PC-9 (cell line): ENCODE data around the gene HOXB3. TPM values are rescaled to one million over a fixed set of nuclear protein-coding genes. Genes with fewer than 3 reads are reported as not detected.

ENCODE experiments used
- Bru-seq: library from RNA; stranded (reverse); fragments of 400-500 nt; gene quantifications from one replicate; lab custom pipeline; 2021; lab: Mats Ljungman, UMichigan
- BruChase-seq, 2 experiments: library from RNA; stranded (reverse); fragments of 400-500 nt; gene quantifications; one replicate each; lab custom pipeline; 2021; lab: Mats Ljungman, UMichigan
- BruUV-seq: library from RNA; stranded (reverse); fragments of 400-500 nt; replicated peaks from 2 replicates; lab custom pipeline; 2021; lab: Mats Ljungman, UMichigan
- CTCF ChIA-PET: fragments of 300-600 bp; sonication (Branson Sonifier 250); formaldehyde crosslinking; loops from one replicate; lab custom pipeline; 2022; ENCODE audit warnings: antibody characterized with exemption; lab: Charles Lee
- POLR2A ChIA-PET: fragments of 300-600 bp; sonication (Branson Sonifier 250); formaldehyde crosslinking; loops from one replicate; lab custom pipeline; 2022; ENCODE audit warnings: antibody characterized with exemption; ENCODE audit not compliant: unreplicated experiment; lab: Charles Lee
- DNase-seq, 2 experiments: peaks; one replicate each; pipeline versions ENCODE4 v3.0.0 to v3.0.0-alpha.2; 2015 to 2022; ENCODE audit warnings: mixed read lengths in 1 of 2
- H2AFZ ChIP-seq: fragments of 200-600 bp; sonication (generic); 2 replicates; pipeline ENCODE4 v1.8.1; 2017; ENCODE audit warnings: antibody characterized with exemption
- H3F3A ChIP-seq: fragments of 200-600 bp; sonication (generic); 2 replicates; pipeline ENCODE4 v1.8.1; 2017; ENCODE audit warnings: antibody characterized with exemption, mild to moderate bottlenecking, low read depth; ENCODE audit not compliant: insufficient read depth
- H3K27ac ChIP-seq: fragments of 200-600 bp; sonication (generic); 2 replicates; pipeline ENCODE4 v1.6.1; 2016; ENCODE audit warnings: mixed run types
- H3K27me3 ChIP-seq: fragments of 200-600 bp; sonication (generic); 2 replicates; pipeline ENCODE4 v1.6.1; 2016; ENCODE audit warnings: low read depth, mixed run types; ENCODE audit not compliant: insufficient read depth
- H3K36me3 ChIP-seq: fragments of 200-600 bp; sonication (generic); 2 replicates; pipeline ENCODE4 v1.6.1; 2016; ENCODE audit warnings: low read depth, mixed run types
- H3K4me1 ChIP-seq: fragments of 200-600 bp; sonication (generic); replicated peaks from 2 replicates; pipeline ENCODE4 v1.6.1; 2016; ENCODE audit warnings: mixed run types; ENCODE audit not compliant: insufficient read depth
- H3K4me2 ChIP-seq: fragments of 200-600 bp; sonication (generic); 2 replicates; pipeline ENCODE4 v1.6.1; 2017; ENCODE audit warnings: mixed run types
- H3K4me3 ChIP-seq: fragments of 200-600 bp; sonication (generic); 2 replicates; pipeline ENCODE4 v1.6.1; 2016; ENCODE audit warnings: mixed run types
- H3K79me2 ChIP-seq: fragments of 200-600 bp; sonication (generic); 2 replicates; pipeline ENCODE4 v1.6.1; 2017; ENCODE audit warnings: low read depth, mixed run types
- H3K9me2 ChIP-seq: fragments of 200-600 bp; sonication (generic); 2 replicates; pipeline ENCODE4 v1.8.1; 2017; ENCODE audit warnings: mild to moderate bottlenecking; ENCODE audit not compliant: insufficient read depth
- H3K9me3 ChIP-seq: fragments of 200-600 bp; sonication (generic); 2 replicates; pipeline ENCODE4 v1.8.1; 2016; ENCODE audit warnings: low read depth; ENCODE audit not compliant: insufficient read depth
- H4K20me1 ChIP-seq: fragments of 200-600 bp; sonication (generic); 2 replicates; pipeline ENCODE4 v1.8.1; 2017; ENCODE audit not compliant: insufficient read depth
- EZH2 ChIP-seq: fragments of 200-600 bp; sonication (generic); IDR thresholded peaks from 2 replicates; pipeline ENCODE4 v1.8.0; 2017; ENCODE audit warnings: antibody characterized with exemption, low read depth
- intact Hi-C: fragments of 100-400 bp; cut with micrococcal nuclease; formaldehyde crosslinking; loops from one replicate; pipeline ENCODE4 v1.10.0; 2022; ENCODE audit not compliant: unreplicated experiment
- long read RNA-seq: library from polyadenylated mRNA; stranded (forward); transcript quantifications from one replicate; pipeline ENCODE4 v2.0.0, GENCODE V29; 2022
- total RNA-seq: library from RNA; stranded (reverse); gene quantifications from 2 replicates; pipeline ENCODE4 v1.2.3, GENCODE V29; 2021
- TF ChIP-seq, protein P1 (sequence below): fragments of 200-600 bp; sonication (generic); conservative IDR thresholded peaks from 2 replicates; pipeline ENCODE4 v1.6.1; 2017; ENCODE audit warnings: mixed run types, antibody characterized with exemption, mild to moderate bottlenecking, moderate library complexity

HOXB3 gene
- total RNA-seq (17.2 and 19.1 TPM in 2 replicates), Bru-seq, nascent RNA (percentile 69 among the genes with signal in this experiment), BruChase-seq, experiment 1, labeled RNA remaining after a 2-hour chase (percentile 62 among the genes with signal in this experiment), BruChase-seq, experiment 2, labeled RNA remaining after a 6-hour chase (percentile 47 among the genes with signal in this experiment)
- long read RNA-seq, full-length matches to known transcripts = 2 of 9 reads
- long read RNA-seq, partial matches to known transcripts = 0 of 9 reads
- long read RNA-seq, other reads (novel, unspliced or antisense) = 7 of 9 reads

DNA sequence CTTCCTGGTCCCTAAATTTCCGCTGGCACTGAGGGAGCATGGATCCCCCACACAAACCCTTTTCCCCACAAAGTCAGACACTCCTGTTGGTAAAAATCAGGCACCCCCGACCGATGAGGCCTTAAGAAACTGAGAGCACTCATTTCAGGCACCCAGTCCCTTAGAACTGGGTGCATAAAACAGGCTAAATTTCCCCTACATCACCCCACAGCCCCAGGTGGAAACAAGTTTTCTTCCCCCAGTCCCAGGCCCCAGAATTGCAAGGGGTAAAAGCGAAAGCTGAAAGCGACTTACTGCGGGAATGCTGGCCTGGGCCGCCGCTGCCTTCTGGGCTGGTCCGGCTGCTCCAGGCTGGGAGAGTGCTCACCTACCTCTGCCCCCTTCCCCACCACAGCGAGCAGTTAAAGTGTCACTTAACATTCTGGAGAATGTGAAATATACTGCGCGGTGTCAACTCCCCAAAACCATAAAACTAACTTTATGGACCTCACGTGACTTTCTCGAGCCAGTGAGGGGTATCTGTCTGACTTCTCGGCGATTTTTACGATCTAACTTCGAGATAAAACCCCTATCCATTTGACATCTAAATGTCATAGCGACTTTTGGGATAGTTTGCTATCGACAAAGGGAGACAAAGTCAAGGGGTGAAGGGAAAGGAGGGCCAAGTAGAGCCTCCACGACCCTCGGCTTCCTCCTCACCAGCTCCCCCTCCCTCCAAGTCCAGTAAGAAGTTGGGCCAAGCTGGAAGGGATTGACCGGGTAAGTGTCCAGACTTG lies at the start of gene HOXB3:
Gene HOXB3 (minus strand): TSS at position 411 of the 776 bp plus-strand sequence. CDS start 37,767 bp downstream, outside the sequence.
- peaks cover 13% of the 10 kb centered on the region; the same call in 1 of the 2 replicates for H3F3A ChIP-seq
- H3K27ac ChIP-seq = no peak within 1 kb of the TSS
- H3K4me2 ChIP-seq = no peak within 1 kb of the TSS
- CTCF ChIA-PET = interaction anchor here (1.0 kb wide), 1 partner anchor 238 kb away, joined by 4 read pairs; no protein-coding TSS in a partner anchor
- no peaks in the 10 kb centered on the region for H3K9me3 ChIP-seq
- no peak for DNase-seq
- H3K79me2 ChIP-seq = no peaks in the 10 kb centered on the region
- intact Hi-C loops = no loop called here
- POLR2A ChIA-PET = no interaction called here
- H2AFZ ChIP-seq = no peak within 1 kb of the TSS
- no peaks in the 10 kb centered on the region for H3K9me2 ChIP-seq
- BruUV-seq = no TSS peak
- no peak within 1 kb of the TSS for H3K4me3 ChIP-seq
- peaks cover 12% of the 10 kb centered on the region for H3K4me1 ChIP-seq
- TF ChIP-seq EZH2 = no peak
- TF ChIP-seq, protein P1, sequence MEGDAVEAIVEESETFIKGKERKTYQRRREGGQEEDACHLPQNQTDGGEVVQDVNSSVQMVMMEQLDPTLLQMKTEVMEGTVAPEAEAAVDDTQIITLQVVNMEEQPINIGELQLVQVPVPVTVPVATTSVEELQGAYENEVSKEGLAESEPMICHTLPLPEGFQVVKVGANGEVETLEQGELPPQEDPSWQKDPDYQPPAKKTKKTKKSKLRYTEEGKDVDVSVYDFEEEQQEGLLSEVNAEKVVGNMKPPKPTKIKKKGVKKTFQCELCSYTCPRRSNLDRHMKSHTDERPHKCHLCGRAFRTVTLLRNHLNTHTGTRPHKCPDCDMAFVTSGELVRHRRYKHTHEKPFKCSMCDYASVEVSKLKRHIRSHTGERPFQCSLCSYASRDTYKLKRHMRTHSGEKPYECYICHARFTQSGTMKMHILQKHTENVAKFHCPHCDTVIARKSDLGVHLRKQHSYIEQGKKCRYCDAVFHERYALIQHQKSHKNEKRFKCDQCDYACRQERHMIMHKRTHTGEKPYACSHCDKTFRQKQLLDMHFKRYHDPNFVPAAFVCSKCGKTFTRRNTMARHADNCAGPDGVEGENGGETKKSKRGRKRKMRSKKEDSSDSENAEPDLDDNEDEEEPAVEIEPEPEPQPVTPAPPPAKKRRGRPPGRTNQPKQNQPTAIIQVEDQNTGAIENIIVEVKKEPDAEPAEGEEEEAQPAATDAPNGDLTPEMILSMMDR = no peak
- peaks cover 2% of the 10 kb centered on the region for H3K36me3 ChIP-seq
- H3K27me3 ChIP-seq = no peaks in the 10 kb centered on the region
- H4K20me1 ChIP-seq = no peaks in the 10 kb centered on the region

DNA sequence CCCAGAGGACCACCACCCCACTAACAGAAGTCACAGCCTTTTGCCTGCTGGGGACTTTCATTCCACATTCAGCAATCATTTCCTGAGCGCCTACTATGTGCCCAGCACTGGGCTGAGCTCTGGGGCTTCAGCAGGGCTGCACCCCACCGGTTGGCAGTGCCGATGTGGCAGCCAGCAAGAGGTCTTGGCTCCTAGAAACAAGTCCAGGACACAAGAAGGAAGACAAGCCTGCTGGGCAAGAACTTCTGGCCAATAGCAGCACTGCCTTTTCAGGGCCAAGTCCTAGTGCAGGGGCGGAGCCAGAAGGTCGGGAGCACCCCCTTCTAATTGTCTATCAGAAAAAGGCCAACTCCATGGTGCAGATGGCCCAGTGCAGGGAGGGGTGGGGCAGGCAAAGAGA lies 49.1 kb upstream of the HOXB3 start:
- intact Hi-C loops = no loop called here
- TF ChIP-seq EZH2 = no peak
- TF ChIP-seq, protein P1 = no peak

DNA sequence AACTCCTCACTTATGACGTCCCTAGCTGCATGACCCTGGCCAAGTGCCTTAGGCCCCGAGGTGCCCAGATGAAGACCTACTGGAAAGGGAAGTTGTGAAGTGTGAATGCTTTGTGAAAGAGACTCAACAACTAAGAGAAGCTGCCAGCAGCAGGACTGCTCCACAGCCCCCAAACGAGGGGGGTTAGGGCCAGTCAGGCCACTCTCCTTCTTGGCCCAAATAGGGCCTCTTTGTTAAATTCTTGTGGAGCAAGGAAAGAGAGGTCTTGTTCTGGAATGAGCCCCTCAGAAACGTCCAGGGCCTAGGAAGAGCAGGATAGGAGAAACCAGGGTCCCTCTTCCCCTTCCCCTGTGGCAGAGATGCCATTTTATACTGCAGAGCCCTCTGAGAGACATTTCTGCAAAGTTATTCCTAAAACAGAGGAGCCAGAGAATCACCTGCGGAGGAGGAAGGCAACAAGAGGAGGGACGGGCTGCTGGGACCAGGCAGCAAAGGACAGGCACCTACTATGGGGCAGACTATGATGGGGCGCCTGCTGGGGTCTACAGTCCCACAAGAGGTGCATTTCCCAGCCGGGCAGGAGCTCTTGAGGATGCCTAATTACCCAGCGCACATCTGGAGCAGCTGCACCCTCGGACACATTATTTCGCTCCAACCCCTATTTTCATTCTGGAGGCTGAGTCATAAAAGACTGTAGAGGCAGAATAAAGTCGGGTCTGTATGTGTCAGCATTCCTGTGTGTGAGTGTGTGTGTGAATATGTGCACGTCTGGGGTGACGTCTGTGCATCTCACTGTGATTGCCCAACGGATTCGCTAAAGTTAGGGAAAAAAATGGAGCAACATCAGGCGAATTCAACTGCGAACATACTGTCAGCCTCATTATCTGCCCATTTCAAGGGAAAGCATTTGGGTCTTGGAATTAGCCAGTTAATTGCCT lies 47.6 kb upstream of the HOXB3 start:
- no peak overlapping the region for H3K27ac ChIP-seq
- no peaks in the 10 kb centered on the region for H3K9me3 ChIP-seq
- no peak overlapping the region for H3K4me2 ChIP-seq
- no peaks in the 10 kb centered on the region for H4K20me1 ChIP-seq
- no TSS peak for BruUV-seq
- no peak overlapping the region for H2AFZ ChIP-seq
- H3K36me3 ChIP-seq = no peaks in the 10 kb centered on the region
- no peak overlapping the region for H3K4me3 ChIP-seq
- DNase-seq = no peak
- intact Hi-C loops = no loop called here
- H3F3A ChIP-seq = 0 out of 2 replicates have a peak, but pooled peaks cover 1% of the 10 kb centered on the region
- CTCF ChIA-PET = interaction anchor here (1.1 kb wide), 1 partner anchor 153 kb away, joined by 3 read pairs; no protein-coding TSS in a partner anchor
- no peaks in the 10 kb centered on the region for H3K79me2 ChIP-seq
- H3K27me3 ChIP-seq = peaks cover 74% of the 10 kb centered on the region
- H3K9me2 ChIP-seq = no peaks in the 10 kb centered on the region
- H3K4me1 ChIP-seq = no peaks in the 10 kb centered on the region
- TF ChIP-seq, protein P1 = no peak
- TF ChIP-seq EZH2 = no peak
- POLR2A ChIA-PET = no interaction called here

More for the DNA sequence above, 49.1 kb upstream of the HOXB3 start:
- CTCF ChIA-PET = no interaction called here
- POLR2A ChIA-PET = no interaction called here
- no peaks in the 10 kb centered on the region for H3K79me2 ChIP-seq
- no peaks in the 10 kb centered on the region for H3K9me3 ChIP-seq
- H3K36me3 ChIP-seq = no peaks in the 10 kb centered on the region
- no peaks in the 10 kb centered on the region for H3K4me1 ChIP-seq
- no peak for DNase-seq
- peaks cover 81% of the 10 kb centered on the region for H3K27me3 ChIP-seq
- H4K20me1 ChIP-seq = no peaks in the 10 kb centered on the region
- H3K4me2 ChIP-seq = no peak overlapping the region
- no peaks in the 10 kb centered on the region for H3F3A ChIP-seq
- H3K27ac ChIP-seq = no peak overlapping the region
- BruUV-seq = no TSS peak
- no peak overlapping the region for H2AFZ ChIP-seq
- H3K9me2 ChIP-seq = no peaks in the 10 kb centered on the region
- no peak overlapping the region for H3K4me3 ChIP-seq
